ENCODE measurements around the gene SAMD13.

GRCh38 chr1:84266748-84267147 lies 34.8 kb upstream of the SAMD13 start:
- TF ChIP-seq CTCF (IDR thresholded peaks at IDR 0.05) = no peak
- no peak for TF ChIP-seq POLR2A (IDR thresholded peaks at IDR 0.05)
